ENCODE measurements around the gene MGP.

MGP gene

GRCh38 chr12:14854586-14855183, 31.0 kb downstream of the MGP start:
- no peak for DNase-seq

GRCh38 chr12:14853961-14854360, 31.7 kb downstream of the MGP start:
- DNase-seq = no peak

- DNase-seq = no peak
Measured at GRCh38 chr12:14852880-14853279, 32.8 kb downstream of the MGP start.

- DNase-seq = no peak
Measured at GRCh38 chr12:14850929-14851663, 34.6 kb downstream of the MGP start.

GRCh38 chr12:14849661-14850060, 36.0 kb downstream of the MGP start:
- no peak for DNase-seq

- DNase-seq = no peak
Measured at GRCh38 chr12:14846876-14847580, 38.6 kb downstream of the MGP start.

GRCh38 chr12:14846042-14846587, 39.5 kb downstream of the MGP start:
- DNase-seq = no peak

- DNase-seq = peak; percentile 43
Measured at GRCh38 chr12:14845350-14845750, 40.3 kb downstream of the MGP start.

GRCh38 chr12:14844401-14844800, 41.3 kb downstream of the MGP start:
- no peak for DNase-seq

GRCh38 chr12:14843425-14843887, 42.2 kb downstream of the MGP start, which contains the start of gene ART4:
ART4 (minus strand) TSS chr12:14843526; CDS start chr12:14843113, 413 bp downstream.
- DNase-seq = no peak

GRCh38 chr12:14842315-14842714, 43.3 kb downstream of the MGP start:
- no peak for DNase-seq

- no peak for DNase-seq
Measured at GRCh38 chr12:14841761-14842160, 43.9 kb downstream of the MGP start.

- DNase-seq = no peak
Measured at GRCh38 chr12:14840616-14841015, 45.0 kb downstream of the MGP start.

- no peak for DNase-seq
Measured at GRCh38 chr12:14839262-14839661, 46.4 kb downstream of the MGP start.

- no peak for DNase-seq
Measured at GRCh38 chr12:14836336-14837210, 49.1 kb downstream of the MGP start.

GRCh38 chr12:14834509-14834908, 51.1 kb downstream of the MGP start:
- no peak for DNase-seq

- DNase-seq = no peak
Measured at GRCh38 chr12:14833952-14834351, 51.7 kb downstream of the MGP start.

GRCh38 chr12:14833336-14833735, 52.3 kb downstream of the MGP start:
- DNase-seq = no peak

All from NCI-H146 (cell line).